ENCODE measurements around the gene CEP112. TPM values are rescaled to one million over a fixed set of nuclear protein-coding genes. Genes with fewer than 3 reads are reported as not detected.

The CEP112 gene
- total and polyA plus RNA-seq, 2 of the 4 experiments (the other 2 are of a cell fraction) = 2.5 to 5.6 TPM

DNA sequence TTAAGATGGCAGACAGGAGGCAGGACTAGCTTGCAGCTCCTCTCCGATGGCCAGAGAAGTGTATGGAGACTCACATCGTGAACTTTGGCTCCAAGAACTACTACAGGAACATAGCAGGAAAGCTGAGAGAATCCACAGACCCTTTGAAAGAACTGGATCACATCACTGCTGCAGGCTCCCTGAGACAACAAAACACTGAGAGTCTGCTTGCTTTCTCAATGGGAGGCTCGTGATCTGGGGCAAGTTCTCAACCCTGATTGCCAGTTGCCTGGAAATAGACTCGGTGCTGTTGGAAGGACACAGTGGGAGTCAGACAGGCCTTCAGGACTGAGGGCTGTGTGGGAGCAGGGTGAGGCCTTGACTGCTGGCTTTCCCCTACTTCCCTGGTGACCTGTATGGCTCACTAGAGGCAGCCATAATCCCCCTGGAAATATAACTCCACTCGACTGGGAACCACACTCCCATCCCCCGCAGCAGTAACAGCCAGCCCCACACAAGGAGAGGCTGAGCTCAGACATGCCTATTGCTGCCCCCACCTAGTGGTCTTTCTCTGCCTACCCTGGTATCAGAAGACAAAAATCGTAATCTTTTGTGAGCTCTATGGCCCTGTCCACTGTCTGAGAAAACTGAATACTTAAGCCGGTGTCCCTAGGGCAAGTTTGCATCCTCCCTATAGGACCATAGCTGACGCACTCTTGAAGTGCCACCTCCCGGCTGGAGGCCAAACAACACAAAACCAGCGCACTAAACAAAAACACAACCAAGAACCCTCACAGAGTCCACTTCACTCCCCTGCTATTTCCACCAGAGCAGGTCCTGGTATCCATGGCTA lies 238.4 kb downstream of the CEP112 start:
- Histone ChIP-seq H3K4me2 (ENCODE audit: low read depth, low read length) (no peak overlapping the region), H4K5ac (ENCODE audit: low read depth, low read length) (no peak overlapping the region), H4K20me1 (ENCODE audit: insufficient read depth, low read length) (no peaks in the 10 kb centered on the region), H2BK5ac (ENCODE audit: low read depth, low read length, poor library complexity, severe bottlenecking) (no peak overlapping the region), H3K36me3 (ENCODE audit: control insufficient read depth, insufficient read depth, low read length) (peaks cover 2% of the 10 kb centered on the region; the same call in 1 of the 2 replicates), H3K4me1 (ENCODE audit: control insufficient read depth, insufficient read depth, low read length) (no peaks in the 10 kb centered on the region), H3K4ac (ENCODE audit: low read depth, low read length) (no peak overlapping the region), H2AFZ (replicated peaks; ENCODE audit: low read length, poor library complexity) (no peak overlapping the region), H2BK20ac (ENCODE audit: low read depth, low read length) (no peak overlapping the region), H2AK9ac (replicated peaks; ENCODE audit: low read depth, low read length, poor library complexity) (no peak overlapping the region), H3K4me3 (ENCODE audit: insufficient read depth, low read depth, low read length) (no peak overlapping the region), H2BK120ac (ENCODE audit: low read depth, low read length) (no peak overlapping the region), H2AK5ac (ENCODE audit: low read depth, low read length) (no peak overlapping the region), H3K9me1 (ENCODE audit: insufficient read depth, low read length) (no peaks in the 10 kb centered on the region), H3K14ac (replicated peaks; ENCODE audit: low read depth, low read length) (no peak overlapping the region), H3K9me3 (ENCODE audit: control insufficient read depth, insufficient read depth, low read length) (peaks cover 3% of the 10 kb centered on the region; the same call in 1 of the 2 replicates), H3K79me1 (ENCODE audit: low read depth in 1 of 2, low read length in 2 of 2) (no peaks in the 10 kb centered on the region), H2BK15ac (ENCODE audit: low read depth, low read length) (no peak overlapping the region), H4K91ac (ENCODE audit: insufficient read depth, low read depth, low read length) (no peak overlapping the region), H3K18ac (ENCODE audit: low read depth, low read length) (no peak overlapping the region), H4K8ac (ENCODE audit: low read depth in 2 of 2, low read length in 2 of 2) (no peak overlapping the region), H3K9ac (ENCODE audit: low read depth, low read length) (no peak overlapping the region), H3K56ac (ENCODE audit: extremely low read depth, insufficient read depth, low read length) (no peak overlapping the region), H3K23ac (ENCODE audit: low read depth, low read length) (no peak overlapping the region), H3K27ac (ENCODE audit: insufficient read depth, low read length) (no peak overlapping the region), H3K27me3 (ENCODE audit: control insufficient read depth, insufficient read depth, low read length) (no peaks in the 10 kb centered on the region)
- intact Hi-C loops (cut with micrococcal nuclease) = no loop called here
- no TSS peak for BruUV-seq (replicated peaks)
- in situ Hi-C loops (cut with MboI; ENCODE audit: low sequenced_read_pairs) = no loop called here
- DNase-seq = no peak
- dilution Hi-C loops (cut with HindIII; ENCODE audit: low sequenced_read_pairs, unreplicated experiment) = no loop called here
- POLR2A ChIA-PET (ENCODE audit: unreplicated experiment) = no interaction called here
- WGBS, 2 experiments (ENCODE audit: extremely low coverage in 2 of 2, insufficient read length in 1 of 2) = 79% methylated on average over 4 of the region's 11 CpGs; no CpG with 5 or more reads in 1 of the 2 experiments
- no peak for ATAC-seq (ENCODE audit: low read depth)
- CTCF ChIA-PET = interaction anchor here (0.6 kb wide), 1 partner anchor 14 kb away, joined by 3 read pairs; no protein-coding TSS in a partner anchor
- TF ChIP-seq, protein P1, sequence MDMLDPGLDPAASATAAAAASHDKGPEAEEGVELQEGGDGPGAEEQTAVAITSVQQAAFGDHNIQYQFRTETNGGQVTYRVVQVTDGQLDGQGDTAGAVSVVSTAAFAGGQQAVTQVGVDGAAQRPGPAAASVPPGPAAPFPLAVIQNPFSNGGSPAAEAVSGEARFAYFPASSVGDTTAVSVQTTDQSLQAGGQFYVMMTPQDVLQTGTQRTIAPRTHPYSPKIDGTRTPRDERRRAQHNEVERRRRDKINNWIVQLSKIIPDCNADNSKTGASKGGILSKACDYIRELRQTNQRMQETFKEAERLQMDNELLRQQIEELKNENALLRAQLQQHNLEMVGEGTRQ (IDR thresholded peaks at IDR 0.05; ENCODE audit: low read depth, low read length) = no peak
- TF ChIP-seq CHD1 (IDR thresholded peaks at IDR 0.05; ENCODE audit: low read depth, low read length) = no peak
- TF ChIP-seq MAFK (IDR thresholded peaks at IDR 0.05; ENCODE audit: low read depth, low read length) = no peak
- no peak for TF ChIP-seq RCOR1 (IDR thresholded peaks at IDR 0.05; ENCODE audit: insufficient replicate concordance, low read length)
- no peak for TF ChIP-seq FOS (IDR thresholded peaks at IDR 0.05; ENCODE audit: low read depth, low read length)
- TF ChIP-seq MXI1 (IDR thresholded peaks at IDR 0.05; ENCODE audit: borderline replicate concordance, low read depth, low read length) = no peak
- no peak for TF ChIP-seq RFX5 (IDR thresholded peaks at IDR 0.05; ENCODE audit: low read depth, low read length)
- TF ChIP-seq, protein P2, sequence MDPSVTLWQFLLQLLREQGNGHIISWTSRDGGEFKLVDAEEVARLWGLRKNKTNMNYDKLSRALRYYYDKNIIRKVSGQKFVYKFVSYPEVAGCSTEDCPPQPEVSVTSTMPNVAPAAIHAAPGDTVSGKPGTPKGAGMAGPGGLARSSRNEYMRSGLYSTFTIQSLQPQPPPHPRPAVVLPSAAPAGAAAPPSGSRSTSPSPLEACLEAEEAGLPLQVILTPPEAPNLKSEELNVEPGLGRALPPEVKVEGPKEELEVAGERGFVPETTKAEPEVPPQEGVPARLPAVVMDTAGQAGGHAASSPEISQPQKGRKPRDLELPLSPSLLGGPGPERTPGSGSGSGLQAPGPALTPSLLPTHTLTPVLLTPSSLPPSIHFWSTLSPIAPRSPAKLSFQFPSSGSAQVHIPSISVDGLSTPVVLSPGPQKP (IDR thresholded peaks at IDR 0.05; ENCODE audit: borderline replicate concordance, low read depth, low read length) = no peak
- TF ChIP-seq POLR2A (IDR thresholded peaks at IDR 0.05; ENCODE audit: low read depth, low read length) = no peak
- TF ChIP-seq BHLHE40 (IDR thresholded peaks at IDR 0.05; ENCODE audit: low read depth, low read length) = no peak
- TF ChIP-seq CEBPB (IDR thresholded peaks at IDR 0.05; ENCODE audit: low read depth, low read length) = no peak
- no peak for TF ChIP-seq MAZ (IDR thresholded peaks at IDR 0.05; ENCODE audit: borderline replicate concordance, low read depth, low read length)
- TF ChIP-seq, protein P3, sequence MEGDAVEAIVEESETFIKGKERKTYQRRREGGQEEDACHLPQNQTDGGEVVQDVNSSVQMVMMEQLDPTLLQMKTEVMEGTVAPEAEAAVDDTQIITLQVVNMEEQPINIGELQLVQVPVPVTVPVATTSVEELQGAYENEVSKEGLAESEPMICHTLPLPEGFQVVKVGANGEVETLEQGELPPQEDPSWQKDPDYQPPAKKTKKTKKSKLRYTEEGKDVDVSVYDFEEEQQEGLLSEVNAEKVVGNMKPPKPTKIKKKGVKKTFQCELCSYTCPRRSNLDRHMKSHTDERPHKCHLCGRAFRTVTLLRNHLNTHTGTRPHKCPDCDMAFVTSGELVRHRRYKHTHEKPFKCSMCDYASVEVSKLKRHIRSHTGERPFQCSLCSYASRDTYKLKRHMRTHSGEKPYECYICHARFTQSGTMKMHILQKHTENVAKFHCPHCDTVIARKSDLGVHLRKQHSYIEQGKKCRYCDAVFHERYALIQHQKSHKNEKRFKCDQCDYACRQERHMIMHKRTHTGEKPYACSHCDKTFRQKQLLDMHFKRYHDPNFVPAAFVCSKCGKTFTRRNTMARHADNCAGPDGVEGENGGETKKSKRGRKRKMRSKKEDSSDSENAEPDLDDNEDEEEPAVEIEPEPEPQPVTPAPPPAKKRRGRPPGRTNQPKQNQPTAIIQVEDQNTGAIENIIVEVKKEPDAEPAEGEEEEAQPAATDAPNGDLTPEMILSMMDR (conservative IDR thresholded peaks at IDR 0.05; ENCODE audit: low read depth, low read length) = no peak
- TF ChIP-seq SMC3 (IDR thresholded peaks at IDR 0.05; ENCODE audit: low read depth, low read length) = no peak
- TF ChIP-seq RAD21 (IDR thresholded peaks at IDR 0.05; ENCODE audit: low read length) = no peak

Measured in IMR-90 (cell line).